ENCODE measurements around the gene VIPR1.
"Not testable (repeated sequence)": the region's sequence is repeated elsewhere in the genome, so short reads cannot be mapped to it uniquely, and the experiment has no call there.

Gene VIPR1

DNA sequence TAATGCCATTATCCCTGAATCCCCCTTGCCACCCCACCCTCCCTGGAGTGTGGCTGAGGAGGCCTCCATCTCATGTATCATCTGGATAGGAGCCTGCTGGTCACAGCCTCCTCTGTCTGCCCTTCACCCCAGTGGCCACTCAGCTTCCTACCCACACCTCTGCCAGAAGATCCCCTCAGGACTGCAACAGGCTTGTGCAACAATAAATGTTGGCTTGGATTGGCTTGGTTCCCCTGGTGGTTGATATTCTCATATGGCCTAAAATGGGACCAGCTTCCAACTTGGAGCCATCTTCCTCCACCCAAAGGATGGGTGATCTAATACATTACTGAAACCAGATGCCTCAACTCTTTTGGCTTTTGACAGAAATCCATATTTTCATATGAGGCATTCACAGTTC lies 34.9 kb downstream of the VIPR1 start:
- no peak for DNase-seq

DNA sequence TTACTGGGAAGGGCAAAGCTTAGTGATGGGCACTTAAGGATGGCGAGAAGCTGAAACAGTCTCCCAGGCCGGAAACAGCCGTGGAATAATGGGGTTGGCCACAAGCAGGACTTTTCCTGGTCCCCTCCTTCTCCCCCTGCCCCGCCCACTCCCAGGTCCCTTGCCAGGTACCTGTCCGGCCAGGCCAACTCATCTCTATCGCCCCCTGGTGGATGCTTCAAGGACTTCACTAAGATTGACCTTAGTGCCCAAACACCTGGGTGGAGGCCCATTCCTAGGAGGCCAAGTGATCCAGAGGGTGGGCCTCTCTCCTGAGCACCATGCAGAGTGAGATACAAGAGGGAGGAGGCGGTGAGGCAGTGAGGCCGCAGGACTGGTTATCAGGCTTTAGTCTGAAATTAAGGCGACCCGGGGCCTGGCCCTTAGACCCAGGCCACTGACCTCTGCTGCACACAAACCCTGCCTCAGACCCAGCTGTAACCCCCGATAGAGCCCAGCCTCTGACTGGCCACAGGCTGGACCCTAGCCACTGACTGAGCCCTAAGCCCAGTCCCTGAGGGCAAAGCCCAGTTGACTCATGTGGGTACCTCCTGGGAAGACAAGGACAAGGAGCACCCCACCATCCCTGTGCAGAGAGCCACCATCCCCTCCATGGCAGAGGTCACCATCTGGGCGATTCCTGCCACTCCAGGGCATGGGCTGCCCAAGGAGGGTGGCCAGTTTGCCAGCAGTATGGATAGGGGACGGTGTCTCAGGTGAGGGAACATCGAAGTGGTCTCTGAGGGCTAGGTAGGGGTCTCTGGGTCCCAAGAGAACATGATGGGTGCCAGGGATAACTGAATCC lies 37.6 kb downstream of the VIPR1 start:
- DNase-seq = peak; percentile 55

DNA sequence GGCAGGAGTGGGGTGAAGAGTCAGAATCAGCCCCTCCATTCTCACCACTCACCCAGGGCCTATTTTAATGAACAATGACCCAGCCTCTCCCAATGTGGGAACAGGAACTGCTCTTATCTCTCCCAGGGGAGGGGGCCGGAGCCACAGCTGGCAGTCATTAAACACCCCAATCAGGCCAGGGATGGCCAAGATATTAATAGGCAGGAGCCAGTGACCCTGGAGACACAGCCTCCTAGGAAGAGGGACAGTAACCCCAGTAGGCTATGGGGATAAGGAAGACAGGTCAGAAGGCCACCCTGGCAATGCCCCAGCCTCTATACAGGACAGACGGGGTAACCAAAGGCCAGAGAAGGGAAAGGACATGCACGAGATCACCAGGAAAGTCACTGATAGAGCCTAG lies 38.6 kb downstream of the VIPR1 start:
- DNase-seq = no peak

DNA sequence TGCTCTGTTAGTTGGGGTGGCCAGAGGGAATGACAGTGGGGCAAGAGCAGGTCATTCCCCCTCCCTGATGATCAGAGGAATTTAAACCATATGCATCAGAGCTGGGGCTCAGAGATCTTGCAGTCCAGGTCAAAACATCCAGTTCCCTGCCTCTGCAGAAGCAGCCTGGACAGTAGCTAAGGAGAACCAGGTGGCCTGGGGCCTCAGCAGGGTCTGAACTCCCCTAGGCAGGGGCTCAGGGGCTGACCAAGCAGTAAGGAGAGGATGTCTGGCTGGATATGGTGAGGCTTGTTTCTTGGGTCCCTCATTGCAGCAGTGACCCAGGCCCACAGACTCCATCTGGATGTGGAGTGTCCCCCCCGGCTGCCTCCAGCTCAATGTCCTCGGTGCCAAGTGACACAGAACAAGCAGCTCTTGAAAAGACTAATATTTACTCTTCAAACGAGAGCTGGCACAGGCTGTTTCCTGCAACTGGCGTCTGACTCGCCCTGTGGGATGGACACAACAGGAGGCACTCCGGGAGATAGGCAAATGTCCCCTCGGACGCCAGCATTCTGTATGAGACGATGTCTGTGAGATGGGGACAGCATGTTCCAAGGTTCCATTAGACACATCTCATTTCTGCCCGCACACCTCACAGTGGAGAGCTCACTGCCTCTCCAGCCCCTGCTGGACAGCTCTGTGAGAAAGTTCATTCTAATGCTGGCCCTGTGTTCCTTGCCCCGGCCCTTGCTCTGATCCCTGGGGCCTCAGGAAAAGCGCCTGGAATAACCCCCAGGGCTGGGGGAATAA lies 42.2 kb downstream of the VIPR1 start:
- DNase-seq = no peak

DNA sequence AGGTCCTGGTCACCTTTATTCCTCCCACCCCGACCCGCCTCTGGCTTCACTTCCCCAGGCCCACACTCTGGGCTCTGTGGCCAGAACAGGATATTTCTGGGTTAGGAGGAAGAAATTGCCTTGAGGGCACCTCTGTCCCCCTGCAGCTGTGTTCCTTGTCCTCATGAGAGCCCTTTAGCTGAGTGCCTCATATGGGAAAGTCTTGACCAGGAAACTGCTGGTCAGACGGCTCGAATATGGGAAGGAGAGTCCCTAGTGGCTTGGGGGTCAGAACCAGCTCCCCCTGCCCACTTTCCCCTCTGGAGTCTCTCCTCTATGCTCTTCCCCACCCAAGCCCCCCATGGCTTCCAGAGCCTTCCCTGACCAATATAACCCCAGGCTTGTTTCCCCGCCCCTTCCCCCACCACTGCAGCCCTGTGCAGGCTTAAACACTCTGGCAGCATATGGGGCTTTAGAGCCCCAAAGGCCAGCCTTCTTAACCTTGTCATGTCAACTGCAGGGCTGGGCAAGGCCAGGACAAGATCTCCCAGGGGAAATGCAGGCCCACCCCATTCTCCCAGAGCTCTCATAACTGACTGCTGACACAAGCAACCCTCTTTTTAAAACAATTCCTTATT lies 42.9 kb downstream of the VIPR1 start:
- DNase-seq = no peak

DNA sequence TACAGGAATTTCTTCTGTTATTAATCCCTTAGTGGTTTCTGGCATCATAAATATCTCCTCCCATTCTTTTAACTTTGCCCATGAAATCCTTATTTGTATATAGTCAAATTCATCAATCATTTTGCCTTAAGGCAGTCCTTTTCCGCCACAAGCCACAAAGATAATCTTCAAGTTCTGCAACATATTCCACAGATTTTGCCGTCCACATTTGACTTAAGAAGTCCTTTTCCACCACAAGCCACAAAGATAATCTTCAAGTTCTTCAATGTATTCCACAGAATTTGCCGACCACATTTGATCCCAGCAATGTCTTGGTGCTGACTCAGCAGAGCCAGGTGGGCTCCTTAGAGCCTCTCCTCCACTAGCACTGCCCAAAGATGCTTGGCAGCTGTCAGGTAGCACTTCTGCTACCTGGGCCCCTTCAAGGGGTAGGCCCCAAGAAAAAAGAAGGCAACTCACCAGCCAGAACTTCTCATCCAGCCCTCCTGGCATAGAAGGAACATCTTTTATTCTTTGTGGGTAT lies 44.3 kb downstream of the VIPR1 start:
- no peak for DNase-seq

DNA sequence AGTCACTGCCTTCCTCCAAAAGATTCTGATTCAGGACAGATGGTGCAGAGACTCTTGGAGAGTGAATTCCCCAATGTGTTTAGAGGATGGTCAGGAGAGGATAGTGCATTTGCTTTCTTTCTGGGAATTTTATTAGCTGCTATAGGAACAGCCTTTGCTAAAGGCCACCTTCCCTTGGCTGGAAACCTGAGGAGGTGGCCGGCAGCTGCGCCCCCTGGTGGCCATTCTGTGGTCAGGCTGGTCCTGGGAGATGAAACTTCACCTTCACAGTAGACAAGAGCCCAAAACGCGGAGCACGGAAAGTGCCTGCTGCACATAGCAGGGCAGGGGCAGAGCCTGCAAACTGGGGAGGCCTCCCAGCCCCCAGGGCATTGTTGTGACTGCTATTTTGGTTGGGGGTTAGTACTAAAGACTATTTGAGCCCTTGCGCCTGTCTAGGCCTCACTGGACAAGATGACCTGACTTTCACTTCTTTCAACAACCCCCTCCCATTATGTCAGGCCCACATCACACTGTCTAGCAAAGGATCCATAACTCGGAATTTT lies 45.0 kb downstream of the VIPR1 start:
- peak; percentile 67 for DNase-seq

DNA sequence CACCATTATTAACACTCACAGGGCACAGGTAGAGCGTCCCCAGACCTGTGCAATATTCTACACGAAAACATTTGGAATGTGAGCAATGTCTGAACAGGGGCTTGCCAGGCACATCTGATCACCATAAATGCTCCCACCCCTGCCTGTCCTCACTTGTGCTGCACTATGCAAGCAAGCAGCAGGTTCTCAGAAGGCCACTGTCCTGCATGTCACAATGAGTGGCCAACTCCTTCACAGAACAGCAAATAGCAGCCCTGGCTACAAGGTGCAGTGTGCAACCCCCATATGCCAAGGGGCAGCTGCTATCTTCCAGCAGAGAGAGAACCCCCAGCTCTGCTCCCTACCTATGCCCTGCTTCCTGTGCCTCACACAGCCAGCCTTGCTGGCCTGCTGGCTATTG lies 46.7 kb downstream of the VIPR1 start:
- no peak for DNase-seq

DNA sequence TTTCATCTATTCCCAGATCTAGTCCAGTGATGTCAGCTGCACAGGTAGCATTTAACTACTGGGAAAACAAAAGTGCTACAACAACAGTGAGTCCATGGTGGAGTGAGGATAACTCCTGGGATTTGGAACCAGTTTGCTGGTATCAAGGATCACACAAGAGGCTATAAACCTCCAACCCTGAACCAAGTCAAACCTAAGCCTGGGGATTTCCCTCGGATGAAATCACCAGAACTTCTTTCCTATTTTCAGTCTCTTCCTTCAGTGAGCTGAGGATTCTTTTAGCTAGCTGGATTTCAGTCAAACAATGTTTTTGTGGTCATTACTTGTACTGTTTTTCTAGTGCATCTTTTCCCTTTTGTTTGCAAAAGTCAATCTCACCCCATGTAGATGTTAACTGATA lies 47.8 kb downstream of the VIPR1 start:
- no peak for DNase-seq

DNA sequence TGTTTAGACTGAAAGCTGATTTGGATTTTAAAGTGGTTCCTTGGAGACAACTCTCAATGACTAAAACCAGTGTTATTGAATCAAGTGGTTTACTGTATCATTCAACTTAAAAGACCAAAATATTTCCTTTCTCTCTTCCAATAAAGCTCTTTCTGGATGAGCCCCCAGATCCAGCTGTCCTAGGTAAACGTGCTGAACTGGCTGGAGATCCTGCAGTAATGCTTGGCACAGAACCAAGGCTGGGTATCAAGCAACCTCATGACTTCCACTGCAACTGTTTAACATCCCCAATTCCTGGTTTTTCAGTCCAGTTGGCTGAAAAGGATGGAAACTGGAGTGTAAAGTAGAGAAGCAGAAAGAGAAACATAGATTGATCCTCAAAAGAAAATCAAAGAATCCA lies 50.4 kb downstream of the VIPR1 start:
- no peak for DNase-seq

DNA sequence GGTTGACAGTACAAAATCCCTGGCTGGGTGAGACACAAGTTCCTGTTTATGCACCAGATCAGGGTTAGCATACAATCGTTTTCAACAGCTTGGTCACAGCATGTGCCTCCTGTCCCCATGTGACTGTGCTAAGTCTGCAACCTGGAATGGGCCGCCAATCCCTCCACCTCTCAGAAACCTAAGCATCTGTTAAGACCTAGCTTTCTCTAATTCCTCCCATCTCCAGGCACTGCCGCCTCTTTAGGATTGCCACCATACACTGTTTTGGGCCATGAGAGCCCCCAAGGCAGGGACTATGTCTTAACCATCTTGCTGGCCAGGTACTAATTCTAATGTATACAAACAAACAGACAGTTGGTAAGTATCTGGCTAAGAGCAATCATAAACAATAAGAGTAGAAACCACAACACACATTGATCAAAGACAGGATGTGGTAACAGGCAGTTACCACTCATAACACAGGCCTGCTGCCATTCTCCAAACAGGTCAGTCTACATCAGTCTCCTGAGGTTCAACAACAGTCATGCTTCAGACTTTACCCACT lies 53.7 kb downstream of the VIPR1 start:
- DNase-seq = no peak

DNA sequence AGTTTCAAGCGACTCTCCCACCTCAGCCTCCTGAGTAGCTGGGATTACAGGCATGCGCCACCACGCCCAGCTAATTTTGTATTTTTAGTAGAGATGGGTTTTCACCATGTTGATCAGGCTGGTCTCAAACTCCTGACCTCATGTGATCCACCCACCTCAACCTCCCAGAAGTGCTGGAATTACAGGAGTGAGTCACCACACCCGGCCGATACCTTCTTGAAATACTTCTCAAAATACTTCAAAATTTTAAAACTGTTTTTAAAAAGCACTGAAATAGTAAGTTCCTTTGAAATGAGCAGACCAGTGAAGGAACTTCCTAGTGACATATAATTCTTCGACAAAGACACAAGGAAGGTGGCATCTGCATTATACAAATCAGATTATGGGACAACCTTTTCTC lies 54.4 kb downstream of the VIPR1 start:
- DNase-seq = not testable (repeated sequence)

DNA sequence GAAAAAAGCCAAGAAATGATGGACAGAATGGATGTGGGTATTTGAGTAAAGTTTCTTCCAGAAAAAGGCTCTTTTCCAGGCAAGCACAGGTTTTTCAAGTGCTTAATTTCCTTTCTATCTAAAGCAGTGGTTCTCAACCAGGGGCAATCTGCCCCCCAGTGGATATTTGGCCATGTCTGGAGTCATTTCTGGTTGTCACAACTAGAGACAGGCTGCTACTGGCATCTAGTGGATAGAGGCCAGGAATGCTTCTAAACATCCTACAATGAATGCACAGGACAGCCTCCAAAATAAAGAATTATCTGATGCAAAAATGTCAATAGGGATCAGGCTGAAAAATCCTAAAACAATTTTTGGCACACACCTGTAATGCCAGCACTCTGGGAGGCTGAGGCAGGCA lies 55.4 kb downstream of the VIPR1 start:
- DNase-seq = no peak

DNA sequence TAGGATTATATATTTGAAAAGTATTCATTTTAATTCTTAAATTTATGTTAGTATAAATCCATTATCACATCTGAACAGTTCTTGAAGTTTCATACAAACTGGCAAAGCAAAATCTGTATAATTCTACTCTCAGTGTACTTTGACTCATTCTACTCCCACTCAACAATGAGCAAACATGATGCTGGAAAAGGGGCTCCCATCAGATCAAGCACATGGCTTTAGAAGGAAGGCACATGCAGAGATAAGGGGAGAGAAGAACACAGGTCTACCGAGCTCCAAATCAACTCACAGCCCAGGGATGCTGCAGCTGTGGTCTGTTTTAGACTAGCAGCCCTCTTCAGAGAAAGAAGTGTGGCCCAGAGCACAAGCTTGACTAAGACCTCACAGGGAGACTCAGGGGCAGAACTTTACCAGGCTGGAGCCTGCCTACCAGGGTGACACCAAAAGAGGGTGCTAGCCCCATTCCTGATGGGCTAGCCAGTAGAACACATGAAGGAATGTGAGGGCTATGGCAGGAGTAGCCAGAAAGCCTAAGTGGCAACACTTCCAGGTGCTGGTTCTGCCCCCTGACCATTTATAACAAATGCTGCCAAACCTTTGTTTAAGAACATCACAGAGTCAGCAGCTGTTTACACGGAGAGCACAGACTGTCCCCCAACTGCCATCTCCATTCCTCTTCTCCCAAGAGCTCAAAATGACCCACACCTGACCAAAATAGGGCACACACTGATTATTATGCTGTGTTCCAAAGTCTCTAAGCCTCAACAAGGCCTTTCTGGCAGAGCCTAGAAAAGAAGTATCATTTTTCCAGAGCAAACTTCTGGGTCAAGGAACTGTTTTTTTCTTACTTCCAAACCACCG lies 59.8 kb downstream of the VIPR1 start:
- no peak for DNase-seq

DNA sequence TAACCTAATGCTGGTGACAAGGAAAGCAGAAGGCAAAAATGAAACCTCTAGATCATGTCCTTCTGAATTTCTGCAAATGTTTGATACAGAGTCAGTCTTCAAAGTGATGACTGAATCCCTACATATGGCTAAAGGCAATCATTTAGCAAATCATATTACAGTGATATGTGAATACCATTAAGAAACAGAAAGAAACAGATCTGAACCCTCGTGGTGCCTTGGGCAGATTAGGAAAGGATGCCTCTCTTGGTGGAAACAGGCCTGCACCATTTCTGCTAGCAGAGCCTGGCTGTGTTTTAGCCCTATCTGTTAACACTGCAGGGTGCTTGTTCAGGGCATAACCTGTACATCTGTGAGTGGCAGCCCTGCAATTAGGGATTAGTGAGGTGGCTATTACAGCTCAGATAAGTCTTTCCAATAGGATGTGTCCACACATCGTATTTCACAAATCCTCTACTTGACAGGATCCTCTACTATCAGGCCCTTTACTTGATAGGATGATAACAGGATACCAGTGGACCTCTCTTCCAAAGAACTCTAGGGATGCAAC lies 67.2 kb downstream of the VIPR1 start:
- DNase-seq = no peak

DNA sequence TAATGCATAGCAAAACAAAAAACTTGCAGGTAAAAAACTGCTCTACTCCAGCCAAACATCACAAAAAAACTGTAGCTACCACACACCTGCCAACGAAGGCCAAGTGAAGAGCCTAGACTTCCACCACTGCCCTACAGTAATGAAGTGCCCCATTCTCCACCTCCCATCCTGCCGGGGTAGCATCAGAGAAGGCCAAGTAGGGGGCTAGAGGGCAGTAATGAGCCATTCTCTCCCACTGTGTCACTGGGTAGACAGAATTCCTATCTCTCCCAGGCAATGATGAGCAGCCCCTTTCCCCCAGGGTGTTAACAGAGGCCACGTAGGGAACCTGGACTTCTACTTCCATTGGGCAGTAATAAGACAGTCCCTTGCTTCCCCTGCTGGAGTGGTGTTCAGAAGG lies 69.8 kb downstream of the VIPR1 start:
- DNase-seq = no peak

DNA sequence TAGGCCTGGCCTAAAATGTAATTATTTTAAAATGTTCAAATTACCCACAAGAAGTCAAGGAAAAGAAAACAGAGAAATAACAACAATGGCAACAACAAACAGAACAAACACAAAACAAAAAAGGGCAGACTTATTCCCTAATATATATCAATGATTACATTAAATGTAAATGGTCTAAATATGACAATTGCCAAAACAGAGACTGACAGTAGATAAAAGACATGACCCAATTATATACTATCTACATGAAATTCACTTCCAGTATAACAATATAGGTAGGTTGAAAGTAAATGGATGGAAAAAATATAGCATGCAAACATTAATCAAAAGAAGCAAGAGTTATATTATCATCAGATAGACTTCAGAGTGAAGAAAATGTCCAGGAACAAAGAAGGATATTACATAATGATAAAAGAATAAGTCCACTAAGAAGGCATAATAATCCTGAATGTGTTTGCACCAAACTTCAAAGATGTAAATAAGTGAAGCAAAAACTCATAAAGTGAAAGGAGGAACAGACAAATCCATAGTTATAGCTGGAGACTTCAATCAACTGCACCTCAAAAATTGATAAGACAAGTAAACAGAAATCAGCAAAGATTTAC lies 72.8 kb downstream of the VIPR1 start:
- no peak for DNase-seq

DNA sequence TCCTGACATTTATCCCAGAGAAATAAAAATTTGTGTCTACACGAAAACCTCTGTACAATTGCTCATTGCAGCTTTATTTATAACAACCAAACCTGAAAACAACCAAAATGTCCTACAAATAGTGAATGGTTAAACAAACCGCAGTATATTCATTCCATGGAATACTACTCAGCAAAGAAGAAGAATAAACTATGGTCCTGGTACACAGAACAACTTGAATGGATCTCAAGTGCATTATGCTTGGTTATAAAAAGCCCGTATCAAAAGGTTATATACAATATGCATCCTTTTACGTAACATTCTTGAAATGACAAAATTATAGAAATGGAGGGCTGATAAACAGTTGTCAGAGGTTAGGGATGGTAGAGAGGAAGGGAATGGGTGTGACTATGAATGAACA lies 75.6 kb downstream of the VIPR1 start:
- no peak for DNase-seq

DNA sequence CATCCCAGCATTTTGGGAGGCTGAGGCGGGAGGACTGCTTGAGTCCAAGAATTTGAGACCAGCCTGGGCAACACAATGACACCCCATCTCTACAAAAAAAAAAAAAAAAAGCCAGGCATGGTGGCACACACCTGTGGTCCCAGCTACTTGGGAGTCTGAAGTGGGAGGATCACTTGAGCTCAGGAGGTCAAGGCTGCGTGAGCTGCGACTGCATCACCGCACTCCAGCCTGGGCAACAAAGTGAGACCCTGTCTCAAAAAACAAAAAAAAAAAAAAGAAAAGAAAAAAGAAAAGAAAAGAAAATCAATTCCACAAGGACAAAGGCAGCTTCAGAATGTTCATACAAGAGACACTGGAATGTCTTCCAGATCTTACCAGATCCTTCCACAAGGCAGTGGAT lies 76.9 kb downstream of the VIPR1 start:
- DNase-seq = not testable (repeated sequence)

DNA sequence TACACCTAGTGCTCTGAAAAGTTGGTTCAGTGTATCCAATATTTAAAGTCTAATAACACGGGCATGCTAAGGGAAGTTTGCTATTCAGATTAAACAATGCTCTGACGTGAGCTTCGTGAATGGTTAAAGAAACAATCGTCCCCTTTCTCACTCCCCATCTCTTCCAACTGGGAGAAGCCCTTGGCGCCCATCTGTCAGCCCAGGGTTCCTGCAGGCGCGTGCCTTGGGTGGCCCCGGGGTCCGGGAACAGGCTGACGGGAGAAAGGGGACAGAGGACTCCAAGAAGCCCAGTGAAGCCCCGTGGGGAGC lies 78.9 kb downstream of the VIPR1 start:
- DNase-seq = no peak

DNA sequence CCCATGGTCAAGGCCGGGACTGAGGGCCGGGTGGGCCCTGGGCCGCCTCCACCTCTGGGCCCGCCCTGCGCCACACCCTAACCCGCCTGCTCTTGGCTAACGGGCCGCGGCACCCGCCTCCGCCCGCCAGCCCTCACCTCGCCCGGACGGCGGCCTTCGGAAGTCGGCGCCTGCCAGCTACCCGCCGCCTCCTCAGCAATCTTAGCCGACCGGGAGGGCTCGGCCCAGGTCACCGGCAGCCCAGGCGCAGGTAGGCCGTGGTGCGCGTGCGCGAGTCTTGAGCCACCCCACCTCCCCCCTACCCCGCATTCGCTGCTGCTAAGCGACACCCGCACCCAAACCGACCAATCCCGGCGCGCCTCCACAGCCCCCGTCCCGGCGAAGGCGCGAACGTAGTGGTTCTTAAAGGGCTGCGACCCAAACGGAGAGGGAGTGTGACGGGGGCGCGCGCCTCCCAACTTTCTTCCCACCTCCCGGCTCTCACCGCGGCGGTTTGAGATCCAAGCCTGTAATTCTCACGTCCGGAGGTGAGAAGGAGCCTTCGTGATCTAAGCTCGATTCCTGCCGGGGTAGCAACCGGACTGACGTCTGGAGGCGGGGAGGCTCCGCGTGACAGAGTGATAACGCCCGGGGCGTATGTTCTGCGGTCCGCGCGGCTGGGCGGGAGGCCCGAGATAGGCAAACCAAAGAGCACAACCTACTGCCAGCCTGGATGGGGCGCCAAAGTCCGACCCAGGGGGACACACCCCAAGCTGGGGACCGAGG lies 79.4 kb downstream of the VIPR1 start, which contains the start of gene SEC22C:
TSS of gene SEC22C (minus strand) at position 259 of the 765 bp plus-strand sequence. CDS start 12,921 bp downstream, outside the sequence.
- peak; percentile 94 for DNase-seq
